K562 (cell line): ENCODE measurements around the gene TRAF5. TPM values are rescaled to one million over a fixed set of nuclear protein-coding genes. Genes with fewer than 3 reads are reported as not detected.

Experiments used
- ATAC-seq: fragments of 200-7000 bp; cut with Tn5 transposase; 3 replicates; pipeline ENCODE4 v1.9.1; 2020; ENCODE audit warnings: moderate library complexity
- BruUV-seq: library from RNA; stranded (reverse); fragments of 400-500 nt; replicated peaks from 2 replicates; lab custom pipeline; 2021; lab: Mats Ljungman, UMichigan
- CTCF ChIA-PET: fragments of 300-600 bp; formaldehyde crosslinking; extraction: SDS; loops from one replicate; lab custom pipeline; 2021; ENCODE audit warnings: low intra/inter-chr PET ratio; lab: Yijun Ruan, JAX
- POLR2A ChIA-PET: fragments of 300-600, 350-650 bp; sonication (Branson Sonifier 250); formaldehyde crosslinking; extraction: SDS; loops from one replicate; lab custom pipeline; 2021; ENCODE audit warnings: antibody characterized with exemption, inconsistent platforms; lab: Yijun Ruan, JAX
- DNase-seq, 4 experiments: peaks; one replicate each; pipeline versions ENCODE4 v3.0.0 to v3.0.0-alpha.2; 2011 to 2018; ENCODE audit warnings: low spot score in 3 of 4, mixed read lengths in 3 of 4; ENCODE audit errors: extremely low read depth in 1 of 4
- FAIRE-seq: peaks from 2 replicates; lab custom pipeline; 2011; peaks lifted over from hg19 to GRCh38; lab: Jason Lieb, UNC
- H2AFZ ChIP-seq: 2 replicates; pipeline ENCODE4 v1.6.0; 2011; ENCODE audit warnings: low read depth, low read length, control low read depth, inconsistent platforms
- H3K27ac ChIP-seq: fragments of 200-600 bp; 3 replicates; pipeline ENCODE4 v1.8.0; 2011; ENCODE audit warnings: low read depth, mild to moderate bottlenecking, control low read depth, inconsistent platforms, low read length, moderate library complexity, mixed read lengths; ENCODE audit errors: extremely low read depth
- H3K27me3 ChIP-seq, 2 experiments: fragments of 300-600 bp in 1 of 2; 2 replicates in 1 of 2; 3 replicates in 1 of 2; pipeline versions ENCODE4 v1.6.0 to v1.8.0; 2011; ENCODE audit warnings: inconsistent platforms in 2 of 2, low read length in 2 of 2, mild to moderate bottlenecking in 1 of 2, mixed read lengths in 1 of 2, moderate library complexity in 1 of 2; ENCODE audit not compliant: control insufficient read depth in 2 of 2, insufficient read depth in 2 of 2
- H3K36me3 ChIP-seq: fragments of 300-600 bp; 3 replicates; pipeline ENCODE4 v1.8.0; 2011; ENCODE audit warnings: mild to moderate bottlenecking, low read length, inconsistent platforms; ENCODE audit not compliant: control insufficient read depth, insufficient read depth
- H3K4me1 ChIP-seq, 2 experiments: fragments of 200-600 bp in 1 of 2; replicated peaks in 1 of 2; 2 replicates in 1 of 2; 3 replicates in 1 of 2; pipeline versions ENCODE4 v1.5.1 to v1.8.0; 2011; ENCODE audit warnings: inconsistent platforms in 2 of 2, low read length in 2 of 2, mild to moderate bottlenecking in 1 of 2, mixed read lengths in 1 of 2, moderate library complexity in 1 of 2; ENCODE audit not compliant: control insufficient read depth in 2 of 2, insufficient read depth in 2 of 2
- H3K4me2 ChIP-seq: 2 replicates; pipeline ENCODE4 v1.6.1; 2011; ENCODE audit warnings: low read length, control low read depth, inconsistent platforms, mixed read lengths; ENCODE audit not compliant: insufficient read depth
- H3K4me3 ChIP-seq: fragments of 200-600 bp; sonication (generic), shearing (Covaris generic); 2 replicates; pipeline ENCODE4 v1.5.1; 2016; ENCODE audit warnings: control low read depth, inconsistent platforms
- H3K79me2 ChIP-seq: fragments of 200-600 bp; 3 replicates; pipeline ENCODE4 v1.8.0; 2011; ENCODE audit warnings: low read length, inconsistent platforms; ENCODE audit not compliant: control insufficient read depth, insufficient read depth
- H3K9ac ChIP-seq, 2 experiments: 2 replicates each; pipeline versions ENCODE4 v1.6.0 to v1.6.1; 2011; ENCODE audit warnings: low read depth in 2 of 2, low read length in 2 of 2, control low read depth in 1 of 2, inconsistent platforms in 1 of 2, mild to moderate bottlenecking in 1 of 2, mixed read lengths in 1 of 2; ENCODE audit not compliant: insufficient read depth in 1 of 2
- H3K9me1 ChIP-seq: one replicate; pipeline ENCODE4 v1.6.0; 2011; ENCODE audit warnings: inconsistent platforms, mild to moderate bottlenecking, low read length, moderate library complexity; ENCODE audit not compliant: control insufficient read depth, insufficient read depth
- H3K9me3 ChIP-seq: replicated peaks from 2 replicates; pipeline ENCODE4 v1.5.1; 2011; ENCODE audit warnings: low read depth, low read length, inconsistent platforms; ENCODE audit not compliant: control insufficient read depth, insufficient read depth
- H4K20me1 ChIP-seq: replicated peaks from 2 replicates; pipeline ENCODE4 v1.6.1; 2011; ENCODE audit warnings: low read length, inconsistent platforms, mixed read lengths; ENCODE audit not compliant: control insufficient read depth, insufficient read depth
- CCNT2 ChIP-seq: IDR thresholded peaks from 2 replicates; pipeline ENCODE4 v1.6.1; 2011; ENCODE audit warnings: borderline replicate concordance, low read depth, mild to moderate bottlenecking, moderate library complexity, mixed read lengths, low read length; ENCODE audit not compliant: insufficient read length; ENCODE audit errors: extremely low read depth
- NFYB ChIP-seq: IDR thresholded peaks from 2 replicates; pipeline ENCODE4 v1.6.1; 2011; ENCODE audit warnings: mild to moderate bottlenecking, moderate library complexity; ENCODE audit not compliant: insufficient read length; ENCODE audit errors: extremely low read depth
- OTX1 ChIP-seq: fragments of 450-650 bp; formaldehyde crosslinking; IDR thresholded peaks from 2 replicates; pipeline ENCODE4 v1.4.0; 2022; ENCODE audit warnings: mild to moderate bottlenecking
- RBM15 ChIP-seq: fragments of 200-400 bp; formaldehyde crosslinking; IDR thresholded peaks from 2 replicates; pipeline ENCODE4 v1.6.1; 2018; ENCODE audit warnings: mild to moderate bottlenecking, low read length, moderate library complexity; ENCODE audit not compliant: insufficient read depth
- SRF ChIP-seq, 2 experiments: fragments of 250-450, 450-650 bp in 1 of 2; sonication (Bioruptor Pico) in 1 of 2; sonication (generic) in 1 of 2; formaldehyde crosslinking; IDR thresholded peaks; 2 replicates each; pipeline versions ENCODE4 v1.5.0 to v1.5.1; 2020 to 2022; ENCODE audit warnings: mild to moderate bottlenecking in 1 of 2, missing genetic modification reagents in 1 of 2
- SRSF7 ChIP-seq: fragments of 200-400 bp; formaldehyde crosslinking; optimal IDR thresholded peaks from 2 replicates; pipeline ENCODE3; 2017; ENCODE audit warnings: mild to moderate bottlenecking, low read depth, low read length
- TCF7L2 ChIP-seq: fragments of 150-350 bp; IDR thresholded peaks from 2 replicates; pipeline ENCODE4 v1.6.1; 2016; ENCODE audit warnings: low read depth, mild to moderate bottlenecking, low read length, moderate library complexity
- TOE1 ChIP-seq, 2 experiments: fragments of 450-650 bp in 1 of 2; sonication (generic) in 1 of 2; formaldehyde crosslinking in 1 of 2; IDR thresholded peaks; 2 replicates each; pipeline versions ENCODE4 v1.7.1 to v1.8.0; 2016 to 2022; ENCODE audit warnings: borderline replicate concordance in 2 of 2, mild to moderate bottlenecking in 2 of 2, antibody characterized with exemption in 1 of 2, inconsistent platforms in 1 of 2, low read depth in 1 of 2, missing genetic modification reagents in 1 of 2, moderate library complexity in 1 of 2
- WGBS: fragments of 100-300 bp; shearing (Covaris generic); methylation state at CpG from one replicate; pipeline ENCODE4 v1.1.6; 2016; ENCODE audit warnings: low coverage, mixed read lengths; ENCODE audit not compliant: insufficient coverage; ENCODE audit errors: missing lambda C conversion rate; 5-methylcytosine and 5-hydroxymethylcytosine counted together
- in situ Hi-C: fragments of 300-500 bp; cut with MboI; formaldehyde crosslinking; loops from 4 replicates; pipeline ENCODE4 v1.15.0; 2018; ENCODE audit warnings: inconsistent platforms, mixed read lengths
- intact Hi-C: fragments of 100-400 bp; cut with micrococcal nuclease; formaldehyde crosslinking; loops from 2 replicates; pipeline ENCODE4 v1.14.2; 2022
- polyA plus RNA-seq, 8 experiments: library from polyadenylated mRNA; depleted of rRNA in 4 of 8; stranded (reverse) in 5 of 8; unstranded in 3 of 8; fragments of >200 nt; fragmentation: Nextera tagmentation in 2 of 8; fragmentation: Illumina TruSeq in 1 of 8; extraction: Ambion mirVana in 2 of 8; extraction: Trizol in 1 of 8; gene quantifications; 2 replicates each; pipeline versions ENCODE4 v1.2.1 to v1.2.3, GENCODE V29; 2011 to 2014; ENCODE audit warnings: inconsistent platforms in 1 of 8, missing spikeins in 1 of 8
- total RNA-seq, 7 experiments: library from RNA; depleted of rRNA in 6 of 7; stranded (reverse); fragments of >200 nt in 6 of 7; fragmentation: Illumina TruSeq in 2 of 7; extraction: Trizol in 2 of 7; gene quantifications; 2 replicates each; pipeline versions ENCODE4 v1.2.1 to v1.2.3, GENCODE V29; 2011 to 2021; ENCODE audit warnings: low replicate concordance in 1 of 7

The TRAF5 gene
- total and polyA plus RNA-seq, 9 of the 15 experiments (the other 6 are each of a cell fraction or from before 2014, with no cell fraction given) = 2.0 to 9.3 (median 5.3) TPM

DNA sequence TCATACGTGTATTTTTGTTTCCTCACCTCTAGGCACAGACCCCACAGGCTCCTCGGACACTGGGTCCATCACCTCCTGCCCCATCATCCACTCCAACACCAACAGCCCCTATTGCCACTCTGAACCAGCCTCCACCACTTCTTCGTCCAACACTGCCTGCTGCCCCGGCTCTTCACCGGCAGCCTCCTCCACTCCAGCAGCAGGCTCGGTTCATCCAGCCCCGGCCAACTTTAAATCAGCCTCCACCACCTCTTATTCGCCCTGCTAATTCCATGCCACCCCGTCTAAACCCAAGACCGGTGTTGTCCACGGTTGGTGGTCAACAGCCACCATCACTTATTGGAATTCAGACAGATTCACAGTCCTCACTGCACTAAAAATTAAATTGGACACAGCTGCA, 13.2 kb upstream of the TRAF5 start:
- TF ChIP-seq OTX1 (CRISPR knock-in tag) (no peak), TCF7L2 (no peak), RBM15 (no peak), CCNT2 (no peak), SRSF7 (no peak), NFYB (no peak), TOE1 (IDR thresholded peaks at IDR 0.05; ENCODE audit: borderline replicate concordance) (no peak), TOE1 (CRISPR knock-in tag; IDR thresholded peaks at IDR 0.05; ENCODE audit: borderline replicate concordance, low read depth) (no peak), SRF (CRISPR knock-in tag; IDR thresholded peaks at IDR 0.05) (no peak)
- Histone ChIP-seq H3K27me3 (no peaks in the 10 kb centered on the region), H3K4me3 (no peak overlapping the region), H3K9ac (no peak overlapping the region), H2AFZ (no peak overlapping the region), H3K4me1 (peaks cover 0 to 6% of the 10 kb centered on the region in 2 experiments; a peak in 2 of 5 replicates), H3K27ac (no peak overlapping the region), H4K20me1 (no peaks in the 10 kb centered on the region), H3K9me3 (no peaks in the 10 kb centered on the region), H3K36me3 (peaks cover 43% of the 10 kb centered on the region), H3K9me1 (no peaks in the 10 kb centered on the region), H3K79me2 (no peaks in the 10 kb centered on the region), H3K4me2 (no peak overlapping the region)
- CTCF ChIA-PET = interaction anchor here (0.6 kb wide), 1 partner anchor 29 kb away, joined by 3 read pairs; no protein-coding TSS in a partner anchor
- POLR2A ChIA-PET = no interaction called here
- DNase-seq (no peak), FAIRE-seq (no peak), ATAC-seq (no peak)
- intact Hi-C loops (no loop called here), in situ Hi-C loops (no loop called here)
- no TSS peak for BruUV-seq
- WGBS = 92% methylated on average over 11 of the region's 11 CpGs
